ENCODE data around the gene JAKMIP3.

The JAKMIP3 gene

GRCh38 chr10:132064771-132065437 lies 842 bp upstream of the JAKMIP3 start:
- TF ChIP-seq CTCF (IDR thresholded peaks at IDR 0.05; ENCODE audit: insufficient read depth, low read length, poor library complexity, severe bottlenecking) (no peak), EZH2phosphoT487 (conservative IDR thresholded peaks at IDR 0.05; ENCODE audit: low read length) (no peak)
- no peaks in the 10 kb centered on the region for H3K36me3 ChIP-seq (ENCODE audit: low read length)
- no peaks in the 10 kb centered on the region for H3F3A ChIP-seq (ENCODE audit: insufficient read depth)
- H3K9me2 ChIP-seq (replicated peaks; ENCODE audit: insufficient read depth, low read length): no peaks in the 10 kb centered on the region
- no peak overlapping the region for H3K4me2 ChIP-seq (ENCODE audit: low read depth, low read length, poor library complexity, severe bottlenecking)
- H3K27ac ChIP-seq (ENCODE audit: low read depth, low read length): no peak overlapping the region
- H2AFZ ChIP-seq (ENCODE audit: low read depth, low read length, severe bottlenecking): no peak overlapping the region
- no peaks in the 10 kb centered on the region for H3K9me3 ChIP-seq (ENCODE audit: insufficient read depth, low read length)
- no peak overlapping the region for H3K4me3 ChIP-seq (ENCODE audit: insufficient read depth, low read length, poor library complexity, severe bottlenecking)
- no peaks in the 10 kb centered on the region for H3K27me3 ChIP-seq (ENCODE audit: low read length)
- H4K20me1 ChIP-seq (ENCODE audit: low read depth, low read length): no peaks in the 10 kb centered on the region
- H3K79me2 ChIP-seq (ENCODE audit: insufficient read depth, low read length): no peaks in the 10 kb centered on the region
- H3K9ac ChIP-seq (ENCODE audit: low read length): no peak overlapping the region

GRCh38 chr10:132066186-132066585 lies 440 bp downstream of the JAKMIP3 start:
- H3K4me2 ChIP-seq (ENCODE audit: low read depth, low read length, poor library complexity, severe bottlenecking): no peak overlapping the region
- H3K36me3 ChIP-seq (ENCODE audit: low read length): no peaks in the 10 kb centered on the region
- H3K9me2 ChIP-seq (replicated peaks; ENCODE audit: insufficient read depth, low read length): no peaks in the 10 kb centered on the region
- no peaks in the 10 kb centered on the region for H3K79me2 ChIP-seq (ENCODE audit: insufficient read depth, low read length)
- H4K20me1 ChIP-seq (ENCODE audit: low read depth, low read length): no peaks in the 10 kb centered on the region
- H3K4me3 ChIP-seq (ENCODE audit: insufficient read depth, low read length, poor library complexity, severe bottlenecking): no peak overlapping the region
- TF ChIP-seq CTCF (IDR thresholded peaks at IDR 0.05; ENCODE audit: insufficient read depth, low read length, poor library complexity, severe bottlenecking) (no peak), EZH2phosphoT487 (conservative IDR thresholded peaks at IDR 0.05; ENCODE audit: low read length) (no peak)
- H2AFZ ChIP-seq (ENCODE audit: low read depth, low read length, severe bottlenecking): no peak overlapping the region
- H3F3A ChIP-seq (ENCODE audit: insufficient read depth): no peaks in the 10 kb centered on the region
- no peak overlapping the region for H3K27ac ChIP-seq (ENCODE audit: low read depth, low read length)
- H3K9me3 ChIP-seq (ENCODE audit: insufficient read depth, low read length): no peaks in the 10 kb centered on the region
- H3K9ac ChIP-seq (ENCODE audit: low read length): no peak overlapping the region
- no peaks in the 10 kb centered on the region for H3K27me3 ChIP-seq (ENCODE audit: low read length)

- Histone ChIP-seq H3K9me2 (replicated peaks; ENCODE audit: insufficient read depth, low read length) (no peaks in the 10 kb centered on the region), H3K9me3 (ENCODE audit: insufficient read depth, low read length) (no peaks in the 10 kb centered on the region), H3K79me2 (ENCODE audit: insufficient read depth, low read length) (no peaks in the 10 kb centered on the region), H3K9ac (ENCODE audit: low read length) (no peak overlapping the region), H3K4me3 (ENCODE audit: insufficient read depth, low read length, poor library complexity, severe bottlenecking) (no peak overlapping the region), H3K27me3 (ENCODE audit: low read length) (no peaks in the 10 kb centered on the region), H3K4me2 (ENCODE audit: low read depth, low read length, poor library complexity, severe bottlenecking) (no peak overlapping the region), H2AFZ (ENCODE audit: low read depth, low read length, severe bottlenecking) (no peak overlapping the region), H4K20me1 (ENCODE audit: low read depth, low read length) (no peaks in the 10 kb centered on the region), H3K27ac (ENCODE audit: low read depth, low read length) (no peak overlapping the region), H3K36me3 (ENCODE audit: low read length) (no peaks in the 10 kb centered on the region), H3F3A (ENCODE audit: insufficient read depth) (no peaks in the 10 kb centered on the region)
- TF ChIP-seq EZH2phosphoT487 (conservative IDR thresholded peaks at IDR 0.05; ENCODE audit: low read length) (no peak), CTCF (IDR thresholded peaks at IDR 0.05; ENCODE audit: insufficient read depth, low read length, poor library complexity, severe bottlenecking) (no peak)
Observed at GRCh38 chr10:132066812-132067211, 1.1 kb downstream of the JAKMIP3 start.
